Peyer's patch (tissue), 4 donors: ENCODE measurements around the gene CD93.

ENCODE experiments used
- CTCF ChIP-seq, 6 experiments: fragments of 450-650 bp in 4 of 6; fragments of 200-600 bp in 2 of 6; sonication (generic) in 1 of 6; IDR thresholded peaks; one replicate each; pipeline ENCODE4 v1.5.1; 2017 to 2019; ENCODE audit warnings: antibody characterized with exemption in 6 of 6, mild to moderate bottlenecking in 3 of 6, moderate library complexity in 1 of 6
- POLR2A ChIP-seq, 2 donors: fragments of 450-650 bp; IDR thresholded peaks; one replicate each; pipeline ENCODE4 v1.5.1; 2017; ENCODE audit warnings: antibody characterized with exemption in 2 of 2, mild to moderate bottlenecking in 2 of 2, moderate library complexity in 2 of 2

GRCh38 chr20:23066772-23067171 lies 19.4 kb downstream of the CD93 start:
- TF ChIP-seq CTCF (IDR thresholded peaks at IDR 0.05) (no peak), POLR2A (IDR thresholded peaks at IDR 0.05) (no peak)
